Panc1 (cell line): ENCODE results near the gene HSP90AB1. TPM values are rescaled to one million over a fixed set of nuclear protein-coding genes. Genes with fewer than 3 reads are reported as not detected.

Experiments used
- ATAC-seq: fragments of 200-7000 bp; cut with Tn5 transposase; 2 replicates; pipeline ENCODE4 v1.9.1; 2020; ENCODE audit warnings: mild to moderate bottlenecking, moderate library complexity
- BruUV-seq: library from RNA; stranded (reverse); fragments of 400-500 nt; replicated peaks from 2 replicates; lab custom pipeline; 2021; lab: Mats Ljungman, UMichigan
- CTCF ChIA-PET: fragments of 300-600 bp; sonication (Branson Sonifier 250); formaldehyde crosslinking; loops from one replicate; lab custom pipeline; 2022; ENCODE audit warnings: antibody characterized with exemption; lab: Charles Lee
- POLR2A ChIA-PET: fragments of 300-600 bp; sonication (Branson Sonifier 250); formaldehyde crosslinking; loops from one replicate; lab custom pipeline; 2022; ENCODE audit warnings: antibody characterized with exemption; lab: Charles Lee
- DNase-seq: peaks from one replicate; pipeline ENCODE4 v3.0.0-alpha.2; 2010; ENCODE audit warnings: low read depth, low spot score
- H3K27ac ChIP-seq: 2 replicates; pipeline ENCODE4 v1.5.1; 2011; ENCODE audit warnings: mild to moderate bottlenecking, low read length, inconsistent platforms
- H3K27me3 ChIP-seq: fragments of 200-500 bp; sonication (Bioruptor generic); 2 replicates; pipeline ENCODE4 v1.6.0; 2014; ENCODE audit warnings: low read length, inconsistent platforms; ENCODE audit not compliant: control insufficient read depth, insufficient read depth
- H3K36me3 ChIP-seq: fragments of 200-500 bp; sonication (Bioruptor generic); 2 replicates; pipeline ENCODE4 v1.5.1; 2014; ENCODE audit warnings: inconsistent platforms, mild to moderate bottlenecking, low read length, moderate library complexity; ENCODE audit not compliant: control insufficient read depth, insufficient read depth
- H3K4me1 ChIP-seq: 2 replicates; pipeline ENCODE4 v1.5.1; 2011; ENCODE audit warnings: inconsistent platforms, mild to moderate bottlenecking, low read length, moderate library complexity; ENCODE audit not compliant: control insufficient read depth, insufficient read depth
- H3K4me3 ChIP-seq, 2 experiments: 2 replicates each; pipeline ENCODE4 v1.5.1; 2011 to 2012; ENCODE audit warnings: low read depth in 2 of 2, low read length in 2 of 2, mild to moderate bottlenecking in 2 of 2, inconsistent platforms in 1 of 2, moderate library complexity in 1 of 2
- H3K9me3 ChIP-seq: fragments of 200-500 bp; sonication (Bioruptor generic); 2 replicates; pipeline ENCODE4 v1.5.1; 2014; ENCODE audit warnings: low read depth, mild to moderate bottlenecking, inconsistent platforms, low read length, moderate library complexity; ENCODE audit not compliant: control insufficient read depth, insufficient read depth
- POLR2AphosphoS5 ChIP-seq: IDR thresholded peaks from 2 replicates; pipeline ENCODE4 v1.6.1; 2012; ENCODE audit warnings: mild to moderate bottlenecking, low read depth, low read length, moderate library complexity
- SIN3A ChIP-seq: IDR thresholded peaks from 2 replicates; pipeline ENCODE4 v1.6.1; 2012; ENCODE audit warnings: low read depth, mild to moderate bottlenecking, low read length, moderate library complexity, borderline replicate concordance; ENCODE audit not compliant: insufficient read depth
- TCF7L2 ChIP-seq: IDR thresholded peaks from 2 replicates; pipeline ENCODE4 v1.6.1; 2011; ENCODE audit warnings: mild to moderate bottlenecking, low read depth, low read length, inconsistent platforms
- in situ Hi-C: cut with HindIII; loops from 2 replicates; pipeline ENCODE4 v1.10.0; 2016; ENCODE audit warnings: low sequenced_read_pairs, low pct_unique_long_range_greater_than_20kb
- intact Hi-C: fragments of 100-400 bp; cut with micrococcal nuclease; formaldehyde crosslinking; loops from one replicate; pipeline ENCODE4 v1.10.0; 2022; ENCODE audit not compliant: unreplicated experiment
- total RNA-seq: library from RNA; stranded (reverse); gene quantifications from one replicate; pipeline ENCODE4 v1.2.1, GENCODE V29; 2021; ENCODE audit not compliant: unreplicated experiment
- TF ChIP-seq, protein P1 (sequence below): fragments of 450-650 bp; IDR thresholded peaks from 2 replicates; pipeline ENCODE4 v1.5.1; 2017; ENCODE audit warnings: mild to moderate bottlenecking
- TF ChIP-seq, protein P2 (sequence below), 2 experiments: IDR thresholded peaks; 2 replicates each; pipeline ENCODE4 v1.6.1; 2011 to 2012; ENCODE audit warnings: low read depth in 2 of 2, control low read depth in 1 of 2, low read length in 1 of 2, mild to moderate bottlenecking in 1 of 2, moderate library complexity in 1 of 2; ENCODE audit not compliant: insufficient read depth in 1 of 2

Gene HSP90AB1
- total RNA-seq, 1 experiment from 2014 or later = 1,253 TPM

DNA sequence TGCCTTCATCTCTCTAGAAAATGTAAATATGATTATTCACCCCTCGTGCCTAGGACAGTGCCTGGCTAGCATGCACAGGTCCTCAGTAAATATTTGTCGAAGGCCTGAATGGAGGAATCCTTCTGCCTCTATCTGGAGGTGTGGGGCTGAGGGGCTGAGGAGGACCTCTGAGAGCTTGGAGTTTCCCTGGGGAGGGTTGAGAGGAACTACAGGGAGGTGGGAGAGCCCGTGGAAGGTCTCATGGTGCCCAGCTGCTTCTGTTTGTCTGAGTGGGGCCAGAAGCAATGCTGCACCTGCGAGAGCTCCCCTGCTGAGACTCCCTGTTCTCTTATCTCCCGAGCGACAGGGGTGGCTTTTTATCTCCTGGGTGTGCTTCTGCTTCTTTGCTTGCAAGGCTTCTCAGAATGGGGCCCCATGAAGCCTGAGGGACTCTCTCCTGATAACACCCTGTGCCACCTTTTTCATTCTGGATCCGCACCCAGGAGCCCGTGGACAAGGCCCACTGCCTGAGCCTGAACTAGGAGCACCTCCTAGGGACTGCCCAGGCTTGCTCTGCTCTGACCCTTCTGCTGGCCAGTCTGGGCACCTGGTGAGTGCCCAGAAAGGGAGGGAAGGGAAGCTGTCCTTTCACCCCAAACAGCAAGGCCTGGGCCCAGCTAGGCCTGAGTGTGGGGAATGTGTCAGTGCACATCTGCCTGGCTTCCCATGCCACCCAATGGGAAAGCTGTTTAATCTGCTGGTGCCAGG, 21.1 kb upstream of the HSP90AB1 start:
- no peak for DNase-seq
- in situ Hi-C loops (no loop called here), intact Hi-C loops (no loop called here)
- ATAC-seq = no peak
- no peaks in the 10 kb centered on the region for H3K9me3 ChIP-seq
- peaks cover 63% of the 10 kb centered on the region for H3K4me1 ChIP-seq
- TF ChIP-seq POLR2AphosphoS5 (no peak), TCF7L2 (no peak), SIN3A (no peak)
- TF ChIP-seq, protein P1, sequence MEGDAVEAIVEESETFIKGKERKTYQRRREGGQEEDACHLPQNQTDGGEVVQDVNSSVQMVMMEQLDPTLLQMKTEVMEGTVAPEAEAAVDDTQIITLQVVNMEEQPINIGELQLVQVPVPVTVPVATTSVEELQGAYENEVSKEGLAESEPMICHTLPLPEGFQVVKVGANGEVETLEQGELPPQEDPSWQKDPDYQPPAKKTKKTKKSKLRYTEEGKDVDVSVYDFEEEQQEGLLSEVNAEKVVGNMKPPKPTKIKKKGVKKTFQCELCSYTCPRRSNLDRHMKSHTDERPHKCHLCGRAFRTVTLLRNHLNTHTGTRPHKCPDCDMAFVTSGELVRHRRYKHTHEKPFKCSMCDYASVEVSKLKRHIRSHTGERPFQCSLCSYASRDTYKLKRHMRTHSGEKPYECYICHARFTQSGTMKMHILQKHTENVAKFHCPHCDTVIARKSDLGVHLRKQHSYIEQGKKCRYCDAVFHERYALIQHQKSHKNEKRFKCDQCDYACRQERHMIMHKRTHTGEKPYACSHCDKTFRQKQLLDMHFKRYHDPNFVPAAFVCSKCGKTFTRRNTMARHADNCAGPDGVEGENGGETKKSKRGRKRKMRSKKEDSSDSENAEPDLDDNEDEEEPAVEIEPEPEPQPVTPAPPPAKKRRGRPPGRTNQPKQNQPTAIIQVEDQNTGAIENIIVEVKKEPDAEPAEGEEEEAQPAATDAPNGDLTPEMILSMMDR = no peak
- TF ChIP-seq, protein P2, sequence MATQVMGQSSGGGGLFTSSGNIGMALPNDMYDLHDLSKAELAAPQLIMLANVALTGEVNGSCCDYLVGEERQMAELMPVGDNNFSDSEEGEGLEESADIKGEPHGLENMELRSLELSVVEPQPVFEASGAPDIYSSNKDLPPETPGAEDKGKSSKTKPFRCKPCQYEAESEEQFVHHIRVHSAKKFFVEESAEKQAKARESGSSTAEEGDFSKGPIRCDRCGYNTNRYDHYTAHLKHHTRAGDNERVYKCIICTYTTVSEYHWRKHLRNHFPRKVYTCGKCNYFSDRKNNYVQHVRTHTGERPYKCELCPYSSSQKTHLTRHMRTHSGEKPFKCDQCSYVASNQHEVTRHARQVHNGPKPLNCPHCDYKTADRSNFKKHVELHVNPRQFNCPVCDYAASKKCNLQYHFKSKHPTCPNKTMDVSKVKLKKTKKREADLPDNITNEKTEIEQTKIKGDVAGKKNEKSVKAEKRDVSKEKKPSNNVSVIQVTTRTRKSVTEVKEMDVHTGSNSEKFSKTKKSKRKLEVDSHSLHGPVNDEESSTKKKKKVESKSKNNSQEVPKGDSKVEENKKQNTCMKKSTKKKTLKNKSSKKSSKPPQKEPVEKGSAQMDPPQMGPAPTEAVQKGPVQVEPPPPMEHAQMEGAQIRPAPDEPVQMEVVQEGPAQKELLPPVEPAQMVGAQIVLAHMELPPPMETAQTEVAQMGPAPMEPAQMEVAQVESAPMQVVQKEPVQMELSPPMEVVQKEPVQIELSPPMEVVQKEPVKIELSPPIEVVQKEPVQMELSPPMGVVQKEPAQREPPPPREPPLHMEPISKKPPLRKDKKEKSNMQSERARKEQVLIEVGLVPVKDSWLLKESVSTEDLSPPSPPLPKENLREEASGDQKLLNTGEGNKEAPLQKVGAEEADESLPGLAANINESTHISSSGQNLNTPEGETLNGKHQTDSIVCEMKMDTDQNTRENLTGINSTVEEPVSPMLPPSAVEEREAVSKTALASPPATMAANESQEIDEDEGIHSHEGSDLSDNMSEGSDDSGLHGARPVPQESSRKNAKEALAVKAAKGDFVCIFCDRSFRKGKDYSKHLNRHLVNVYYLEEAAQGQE (IDR thresholded peaks at IDR 0.05; ENCODE audit: insufficient read depth in 1 of 2, low read depth in 2 of 2, low read length in 1 of 2) = no peak
- peak overlapping the region; percentile 55 to 83; a peak in 3 of 4 replicates for H3K4me3 ChIP-seq
- peak overlapping the region; percentile 51 for H3K27ac ChIP-seq
- POLR2A ChIA-PET = no interaction called here
- TSS peak; percentile 70 for BruUV-seq
- CTCF ChIA-PET = interaction anchor here (1.4 kb wide), 1 partner anchor 12 kb away, joined by 3 read pairs; no protein-coding TSS in a partner anchor
- no peaks in the 10 kb centered on the region for H3K27me3 ChIP-seq
- H3K36me3 ChIP-seq = peaks cover 5% of the 10 kb centered on the region

DNA sequence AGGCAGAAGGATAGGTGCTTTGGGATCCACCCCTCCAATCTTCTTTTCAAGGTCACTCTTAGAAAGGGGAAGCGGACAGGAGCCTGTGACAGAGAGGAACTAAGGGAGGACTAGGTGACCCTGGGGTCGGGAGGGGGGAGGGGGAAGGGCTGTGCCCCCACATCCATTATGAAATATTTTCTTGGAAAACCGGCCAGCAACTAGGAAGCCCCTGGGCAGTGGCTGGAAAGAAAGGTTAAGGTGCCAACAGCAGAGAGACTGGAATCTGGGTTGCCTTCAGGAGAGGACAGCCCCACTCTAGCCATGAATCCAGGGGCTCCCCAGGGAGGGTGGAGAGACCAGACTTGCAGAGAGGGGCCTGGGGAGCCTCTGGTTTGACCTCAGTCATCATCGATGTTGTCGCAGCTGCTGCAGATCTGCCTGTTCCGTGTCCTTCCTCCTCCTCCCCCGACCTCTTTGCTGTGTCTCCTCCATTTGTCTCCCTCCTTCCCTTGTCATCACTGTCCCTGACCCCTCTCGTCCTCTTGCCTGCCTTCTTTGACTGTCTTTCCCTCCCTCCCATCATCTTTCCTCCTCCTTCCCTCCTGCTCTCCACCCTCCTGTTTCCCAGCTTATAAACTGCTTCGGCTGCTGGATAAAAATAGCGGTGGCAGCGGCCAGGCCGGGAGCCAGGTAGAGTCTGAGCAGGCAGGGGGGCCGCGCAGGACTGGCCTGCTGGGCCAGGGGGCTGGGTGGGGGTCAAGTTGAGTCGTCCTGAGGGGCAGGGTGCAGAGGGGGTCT, 20.3 kb upstream of the HSP90AB1 start:
- TF ChIP-seq, protein P2 (IDR thresholded peaks at IDR 0.05; ENCODE audit: insufficient read depth in 1 of 2, low read depth in 2 of 2, low read length in 1 of 2) = no peak
- TF ChIP-seq SIN3A (no peak), POLR2AphosphoS5 (no peak), TCF7L2 (no peak)
- TF ChIP-seq, protein P1 = no peak
- peaks cover 56% of the 10 kb centered on the region for H3K4me1 ChIP-seq
- ChIA-PET CTCF (no interaction called here), POLR2A (interaction anchor here (0.6 to 0.8 kb wide), 3 partner anchors 30 to 130 kb away, joined by 3 to 5 read pairs (median 3); no protein-coding TSS in a partner anchor)
- H3K36me3 ChIP-seq = peaks cover 5% of the 10 kb centered on the region
- ATAC-seq = no peak
- intact Hi-C loops (no loop called here), in situ Hi-C loops (no loop called here)
- H3K4me3 ChIP-seq = peak overlapping the region; percentile 55 to 83; a peak in 3 of 4 replicates
- BruUV-seq = no TSS peak
- H3K27ac ChIP-seq = peak overlapping the region; percentile 51
- DNase-seq = no peak
- H3K27me3 ChIP-seq = no peaks in the 10 kb centered on the region
- H3K9me3 ChIP-seq = no peaks in the 10 kb centered on the region
